AG10803 (cell line): ENCODE measurements around the gene C7.
"Not testable (repeated sequence)": the region's sequence is repeated elsewhere in the genome, so short reads cannot be mapped to it uniquely, and the experiment has no call there.

Experiments
- DNase-seq: peaks from one replicate; pipeline ENCODE4 v3.0.0; 2010; ENCODE audit warnings: low read depth
- H3K4me3 ChIP-seq: 2 replicates; pipeline ENCODE4 v1.5.1; 2011; ENCODE audit warnings: mild to moderate bottlenecking, low read length, control low read depth
- CTCF ChIP-seq: conservative IDR thresholded peaks from 2 replicates; pipeline ENCODE4 v1.5.1; 2011; ENCODE audit warnings: mild to moderate bottlenecking, low read length, control low read depth, inconsistent platforms

Gene C7

GRCh38 chr5:40909264-40909663 lies at the start of gene C7:
TSS of gene C7 (plus strand) at chr5:40909497. CDS start at chr5:40909611, 114 bp downstream.
- no peak within 1 kb of the TSS for H3K4me3 ChIP-seq

GRCh38 chr5:40860711-40861110 lies 48.6 kb upstream of the C7 start:
- H3K4me3 ChIP-seq = no peak overlapping the region
- no peak for TF ChIP-seq CTCF
- no peak for DNase-seq

More at GRCh38 chr5:40909264-40909663, at the start of gene C7:
- TF ChIP-seq CTCF = no peak
- DNase-seq = no peak

GRCh38 chr5:40865004-40865403 lies 44.3 kb upstream of the C7 start:
- DNase-seq, H3K4me3 ChIP-seq: not testable (repeated sequence)

GRCh38 chr5:40866844-40867243 lies 42.5 kb upstream of the C7 start:
- TF ChIP-seq CTCF = no peak
- no peak overlapping the region for H3K4me3 ChIP-seq
- no peak for DNase-seq

- no peak overlapping the region for H3K4me3 ChIP-seq
- no peak for DNase-seq
- no peak for TF ChIP-seq CTCF
Observed at GRCh38 chr5:40869384-40869783, 39.9 kb upstream of the C7 start.

GRCh38 chr5:40871177-40871576 lies 38.1 kb upstream of the C7 start:
- no peak for DNase-seq
- H3K4me3 ChIP-seq = no peak overlapping the region
- no peak for TF ChIP-seq CTCF

GRCh38 chr5:40872253-40872652 lies 37.0 kb upstream of the C7 start:
- not testable (repeated sequence) for DNase-seq, H3K4me3 ChIP-seq

- no peak overlapping the region for H3K4me3 ChIP-seq
- TF ChIP-seq CTCF = no peak
- no peak for DNase-seq
Observed at GRCh38 chr5:40873286-40873880, 35.9 kb upstream of the C7 start.
